HG03354 (cell line): ENCODE data around the gene FRY.
"Not testable (repeated sequence)": the region's sequence is repeated elsewhere in the genome, so short reads cannot be mapped to it uniquely, and the experiment has no call there.

Source experiments
- ATAC-seq: cut with Tn5 transposase; IDR thresholded peaks from one replicate; pipeline ENCODE4 v1.9.1; 2021; ENCODE audit warnings: mild to moderate bottlenecking; ENCODE audit not compliant: unreplicated experiment, poor library complexity, severe bottlenecking

Gene FRY

DNA sequence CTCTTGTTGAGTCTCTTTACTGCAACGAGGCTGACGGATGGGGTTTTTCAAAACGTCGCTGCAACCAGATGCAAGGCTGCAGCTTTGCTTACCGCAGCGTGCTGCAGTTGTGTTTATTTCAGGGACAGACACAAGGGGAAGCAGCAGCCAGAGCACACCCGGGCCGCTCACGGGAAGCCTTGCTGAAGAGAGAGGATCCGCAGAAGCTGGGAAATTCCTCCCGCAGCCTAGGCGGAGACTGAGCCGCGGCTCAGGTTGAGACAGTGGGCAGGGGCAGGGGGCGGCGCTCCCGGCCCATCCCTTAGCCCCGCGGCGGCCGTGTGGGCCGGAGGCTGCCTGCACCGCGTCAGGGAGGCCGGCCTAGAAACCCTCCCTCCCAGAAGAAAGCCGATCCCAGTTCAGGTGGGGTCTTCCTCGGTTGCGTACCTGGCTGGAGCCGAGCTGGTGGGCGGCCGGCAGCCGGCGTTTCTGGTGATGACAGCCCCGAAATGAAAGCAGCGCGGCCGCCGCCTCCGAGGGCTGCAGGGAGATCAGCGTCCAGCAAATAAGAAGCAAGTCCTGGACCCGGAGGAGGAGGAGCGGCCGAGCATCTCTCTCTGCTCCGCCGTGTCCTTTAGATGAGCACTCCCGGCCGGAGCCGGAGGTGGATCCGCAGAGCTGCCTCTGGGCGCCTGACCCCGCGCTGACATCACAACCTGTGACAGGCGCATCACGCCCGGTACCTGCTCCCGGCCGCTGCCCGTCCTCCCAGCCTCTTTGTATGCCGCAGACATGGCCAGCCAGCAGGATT, at the start of gene FRY:
Gene FRY, plus strand, starts transcription at position 750 of the 790 bp plus-strand sequence. Its CDS starts 22 bp downstream, at position 772.
- ATAC-seq, result peak; percentile 83

DNA sequence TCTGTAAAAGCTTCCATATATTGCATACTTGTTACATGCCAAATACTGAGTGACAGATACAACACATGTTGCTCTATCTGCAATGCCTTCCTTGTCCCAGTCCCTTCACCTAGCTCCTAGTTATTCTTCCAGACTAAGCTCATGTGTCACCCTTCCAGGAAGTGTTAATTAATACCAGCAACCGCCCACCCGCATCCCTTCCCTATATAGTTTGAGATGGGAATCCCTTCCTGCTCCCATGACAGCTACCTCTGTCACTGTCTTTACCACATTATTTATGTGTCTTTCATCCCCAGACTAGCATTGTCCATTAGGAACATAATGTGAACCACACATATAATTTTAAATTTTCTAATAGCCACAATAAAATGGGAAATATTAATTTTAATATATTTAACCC, 49.5 kb upstream of the FRY start:
- ATAC-seq, result no peak

DNA sequence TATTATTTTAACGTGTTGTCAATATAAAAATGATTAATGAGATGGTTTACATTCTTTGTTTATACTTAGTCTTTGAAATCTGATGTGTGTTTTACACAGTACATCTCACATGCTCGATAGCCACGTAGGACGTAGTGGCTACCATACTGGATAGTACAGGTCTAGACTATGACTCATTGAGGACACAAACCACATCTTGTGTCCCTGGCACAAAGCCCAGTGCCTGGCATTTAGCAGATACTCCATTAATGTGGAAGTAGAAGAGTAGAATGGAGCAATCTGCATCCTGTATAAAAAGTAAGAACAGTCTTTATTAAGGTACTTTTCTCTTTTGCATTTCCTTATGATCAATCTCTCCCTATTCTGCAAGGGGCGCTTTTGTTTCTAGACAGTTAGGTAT, 49.0 kb upstream of the FRY start:
- ATAC-seq, result no peak

DNA sequence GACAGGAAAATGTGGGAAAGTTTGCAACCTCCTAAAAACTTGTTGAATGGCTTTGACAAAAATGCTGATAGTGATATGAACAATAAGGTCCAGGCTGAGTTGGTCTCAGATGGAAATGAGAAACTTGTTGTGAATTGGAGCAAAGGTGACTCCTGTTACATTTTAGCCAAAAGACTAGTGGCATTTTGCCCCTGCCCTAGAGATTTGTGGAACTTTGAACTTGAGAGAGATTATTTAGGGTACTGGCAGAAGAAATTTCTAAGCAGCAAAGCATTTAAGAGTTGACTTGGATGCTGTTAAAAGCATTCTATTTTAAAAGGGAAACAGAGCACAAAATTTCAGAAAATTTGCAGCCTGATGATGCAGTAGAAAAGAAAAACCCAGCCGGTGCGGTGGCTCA, 47.9 kb upstream of the FRY start:
- not testable (repeated sequence) for ATAC-seq

DNA sequence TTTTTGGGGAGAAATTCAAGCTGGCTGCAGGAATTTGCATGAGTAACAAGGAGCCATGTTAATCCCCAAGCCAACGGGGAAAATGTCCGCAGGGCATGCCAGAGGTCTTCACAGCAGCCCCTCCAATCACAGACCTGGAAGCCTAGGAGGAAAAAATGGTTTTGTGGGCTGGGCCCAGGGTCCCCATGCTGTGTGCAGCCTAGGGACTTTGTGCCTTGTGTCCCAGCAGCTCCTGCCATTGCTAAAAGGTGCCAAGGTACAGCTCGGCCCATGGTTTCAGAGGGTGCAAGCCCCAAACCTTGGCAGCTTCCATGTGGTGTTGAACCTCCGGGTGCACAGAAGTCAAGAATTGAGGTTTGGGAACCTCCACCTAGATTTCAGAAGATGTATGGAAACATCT, 47.2 kb upstream of the FRY start:
- not testable (repeated sequence) for ATAC-seq

DNA sequence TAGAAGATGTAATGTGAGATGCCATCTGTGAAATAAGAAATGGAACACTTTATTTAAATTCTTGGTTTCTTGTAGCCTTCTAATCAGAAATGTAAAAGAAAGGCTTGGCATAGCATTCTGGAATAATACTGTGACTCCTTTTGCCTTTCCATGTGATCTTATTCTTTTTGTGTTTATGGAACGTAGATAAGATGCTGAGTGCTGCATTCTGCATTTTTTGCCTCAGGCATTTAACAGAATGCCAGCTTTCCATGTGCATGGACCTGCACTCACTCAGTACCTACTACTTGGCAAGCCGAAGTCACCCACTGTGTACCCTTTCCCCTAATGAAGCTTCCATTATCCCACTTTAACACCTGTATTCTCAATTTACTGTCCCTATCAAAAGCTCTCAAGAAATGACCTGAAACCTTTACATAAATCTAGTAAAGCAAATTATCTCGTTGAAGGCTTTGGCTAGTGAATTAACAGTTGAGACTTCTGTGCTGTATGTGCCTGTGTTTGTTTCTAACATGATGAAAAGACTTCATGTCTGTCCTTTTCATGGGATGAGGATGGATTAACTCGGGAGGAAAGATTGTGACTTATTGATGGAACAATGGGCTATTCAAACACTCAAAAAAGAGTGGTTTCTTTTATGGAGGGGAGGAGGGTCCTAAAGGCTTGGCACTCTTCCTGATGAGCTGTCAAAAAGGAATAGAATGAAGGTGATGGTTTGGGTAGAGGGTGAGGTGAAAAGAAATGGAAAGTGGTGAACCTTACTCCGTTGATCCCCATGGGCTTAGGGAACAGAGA, 44.7 kb upstream of the FRY start:
- ATAC-seq, result no peak

DNA sequence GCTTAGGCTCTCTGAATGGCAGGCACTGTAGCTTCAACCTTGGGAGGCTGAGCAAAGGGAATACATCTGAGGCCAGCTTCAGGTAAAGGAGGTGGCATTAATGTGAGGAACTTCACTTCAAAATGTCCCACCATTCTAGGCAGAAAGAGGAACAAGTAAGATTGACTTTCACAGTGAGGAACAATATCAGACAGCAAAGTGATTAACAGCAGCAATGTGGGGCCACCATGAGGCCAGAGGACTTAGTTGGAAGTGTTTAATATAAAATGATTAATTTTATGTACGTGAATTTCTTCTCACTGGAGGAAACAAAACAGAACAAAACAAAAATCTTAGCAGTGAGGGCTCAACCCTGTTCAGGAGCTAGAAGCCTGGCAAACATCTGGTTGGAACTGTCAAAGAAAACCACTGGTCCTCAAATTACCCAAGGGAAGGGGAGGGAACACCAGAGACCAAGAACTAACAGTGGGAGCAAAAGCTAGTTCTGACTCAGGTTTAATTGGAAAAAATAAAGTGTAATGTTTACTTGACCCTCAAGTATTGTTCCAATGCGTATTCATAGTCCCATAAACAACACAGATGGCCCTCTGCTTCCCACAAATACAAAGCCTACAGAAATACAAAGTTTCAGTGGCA, 43.9 kb upstream of the FRY start:
- no peak for ATAC-seq

DNA sequence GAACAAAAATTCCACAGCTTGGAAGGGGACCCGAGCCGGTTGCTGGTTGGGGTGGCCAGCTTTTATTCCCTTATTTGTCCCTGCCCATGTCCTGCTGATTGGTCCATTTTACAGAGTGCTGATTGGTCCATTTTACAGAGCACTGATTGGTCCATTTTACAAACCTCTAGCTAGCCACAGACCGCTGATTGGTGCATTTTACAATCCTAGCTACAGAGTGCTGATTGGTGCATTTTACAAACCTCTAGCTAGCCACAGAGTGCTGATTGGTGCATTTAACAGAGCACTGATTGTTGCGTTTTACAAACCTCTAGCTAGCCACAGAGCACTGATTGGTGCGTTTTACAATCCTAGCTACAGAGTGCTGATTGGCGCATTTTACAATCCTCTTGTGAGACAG, 37.2 kb upstream of the FRY start:
- not testable (repeated sequence) for ATAC-seq

DNA sequence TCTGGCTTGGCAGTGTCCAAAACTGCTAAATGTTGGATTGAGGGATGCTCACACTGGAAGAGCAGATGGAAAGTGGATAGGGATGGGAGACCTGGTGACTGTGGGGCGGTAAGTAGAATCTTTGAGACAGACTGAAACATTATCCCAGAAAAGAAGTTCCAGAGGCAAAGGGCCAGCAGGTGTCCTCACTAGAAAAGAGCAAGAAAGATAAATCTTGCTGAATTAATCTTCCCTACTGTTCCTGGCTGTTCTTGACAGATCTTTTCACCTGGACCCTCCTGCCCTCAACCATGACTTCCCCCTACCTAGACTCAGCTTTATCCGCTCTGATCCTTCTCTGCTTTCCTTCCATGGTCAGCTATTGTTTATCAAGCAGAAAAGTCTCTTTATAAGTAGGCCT, 35.0 kb upstream of the FRY start:
- ATAC-seq, result no peak

DNA sequence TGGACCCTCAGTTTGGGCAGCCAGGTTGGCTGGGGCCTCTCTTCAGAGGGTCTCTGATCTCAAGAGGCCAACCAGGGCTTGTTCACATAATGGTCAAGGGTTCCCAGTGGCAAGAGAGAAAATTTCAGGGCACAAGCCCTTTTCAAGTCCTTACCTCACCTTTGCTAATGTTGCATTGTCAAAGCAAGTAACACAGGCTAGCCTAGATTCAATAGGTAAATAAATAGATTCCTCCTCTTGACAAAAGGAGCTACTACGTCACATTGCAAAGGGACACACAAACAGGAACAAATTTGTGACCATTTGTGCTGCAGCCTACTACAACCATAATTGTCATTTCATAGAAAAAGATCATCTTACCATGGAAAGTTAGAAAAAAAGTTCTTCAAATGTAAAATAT, 33.9 kb upstream of the FRY start:
- no peak for ATAC-seq

DNA sequence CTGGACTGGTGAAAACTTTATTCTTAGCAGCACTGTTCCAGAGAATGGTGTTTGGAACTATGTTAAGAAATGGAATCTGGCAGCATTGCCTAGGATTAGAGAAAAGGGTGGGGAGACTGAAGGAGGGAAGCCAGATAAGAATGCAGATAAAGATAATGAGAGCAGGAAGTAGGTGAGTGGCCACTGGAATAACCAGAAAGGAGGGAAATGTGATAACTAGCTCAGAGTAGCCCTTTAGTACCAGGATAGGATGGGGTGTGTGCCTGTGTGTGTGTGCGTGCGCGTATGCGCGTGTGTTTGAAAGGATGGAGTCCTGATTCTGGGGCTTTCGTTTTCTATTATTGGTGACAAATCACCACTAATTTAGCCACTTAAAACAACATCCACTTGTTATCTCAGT, 33.4 kb upstream of the FRY start:
- no peak for ATAC-seq

DNA sequence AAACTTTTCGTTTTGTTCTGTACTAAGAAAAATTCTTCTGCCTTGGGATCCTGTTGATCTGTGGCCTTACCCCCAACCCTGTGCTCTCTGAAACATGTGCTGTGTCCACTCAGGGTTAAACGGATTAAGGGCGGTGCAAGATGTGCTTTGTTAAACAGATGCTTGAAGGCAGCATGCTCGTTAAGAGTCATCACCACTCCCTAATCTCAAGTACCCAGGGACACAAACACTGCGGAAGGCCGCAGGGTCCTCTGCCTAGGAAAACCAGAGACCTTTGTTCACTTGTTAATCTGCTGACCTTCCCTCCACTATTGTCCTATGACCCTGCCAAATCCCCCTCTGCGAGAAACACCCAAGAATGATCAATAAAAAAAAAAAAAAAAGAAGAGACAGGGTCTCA, 30.8 kb upstream of the FRY start:
- not testable (repeated sequence) for ATAC-seq

DNA sequence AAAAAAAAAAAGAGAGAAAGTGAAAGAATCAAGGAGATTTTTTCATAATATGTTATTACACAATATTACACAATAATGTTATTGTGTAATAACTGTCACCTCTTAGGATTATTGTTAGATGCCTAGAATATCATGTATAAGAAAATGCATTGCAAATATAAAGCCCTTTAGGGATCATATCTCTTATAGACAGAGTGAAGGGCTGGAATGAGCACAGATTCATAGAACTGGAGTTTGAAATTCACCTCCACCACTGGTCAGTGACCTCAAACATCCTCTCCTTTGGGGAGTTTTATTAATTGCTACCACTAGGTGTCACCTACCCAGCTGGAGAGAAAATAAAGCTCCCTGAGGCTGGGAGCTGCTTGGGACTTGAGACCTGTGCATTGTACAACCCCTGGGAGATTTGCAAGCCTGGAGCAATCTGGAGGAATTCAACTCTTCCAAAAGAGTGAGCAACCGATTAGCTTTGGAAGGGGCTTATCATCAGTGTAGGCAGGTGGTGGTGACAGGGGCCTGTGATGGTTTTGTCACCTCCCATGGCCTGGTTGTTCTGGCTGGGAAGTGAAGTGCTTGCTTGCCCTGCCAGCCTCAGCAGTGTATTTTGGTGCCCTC, 30.3 kb upstream of the FRY start:
- ATAC-seq, result peak; percentile 84

DNA sequence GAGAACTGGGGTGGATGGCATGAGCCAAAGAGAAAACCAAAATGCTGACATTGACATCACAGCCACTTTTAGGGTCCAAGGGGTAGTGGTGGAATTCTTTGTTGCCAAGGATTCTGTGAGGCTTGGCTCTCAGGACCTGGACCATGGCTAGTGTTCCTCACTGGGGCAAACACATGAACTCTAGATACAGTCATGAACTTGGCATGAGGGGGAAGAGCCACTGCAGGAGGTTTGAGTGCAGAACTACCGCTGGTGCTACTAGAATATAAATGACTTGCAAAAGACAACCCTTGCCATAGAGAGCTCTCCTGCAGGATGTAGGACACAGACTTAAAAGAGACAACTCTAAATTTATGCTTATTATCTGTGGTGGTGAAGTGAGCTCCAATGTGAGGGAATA, 29.8 kb upstream of the FRY start:
- ATAC-seq, result no peak

DNA sequence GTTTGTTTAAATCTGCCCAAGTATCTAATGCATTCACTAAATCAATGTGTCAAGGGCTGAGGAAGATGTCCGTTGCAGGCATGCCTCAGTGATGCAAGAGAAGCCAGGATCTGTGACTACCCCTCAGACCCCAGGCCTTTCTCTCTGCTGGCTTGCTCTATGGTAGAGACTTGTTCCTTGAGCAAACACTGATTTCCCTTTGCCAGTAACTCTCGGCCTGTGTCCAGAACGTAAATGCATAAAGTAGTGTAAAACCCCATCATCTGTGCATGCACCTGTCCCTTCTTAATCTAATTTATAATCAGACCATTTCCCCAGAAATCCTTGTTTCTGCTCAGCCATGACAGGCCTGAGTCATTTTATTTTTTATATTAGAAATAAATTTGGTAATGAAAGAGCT, 28.7 kb upstream of the FRY start:
- no peak for ATAC-seq

DNA sequence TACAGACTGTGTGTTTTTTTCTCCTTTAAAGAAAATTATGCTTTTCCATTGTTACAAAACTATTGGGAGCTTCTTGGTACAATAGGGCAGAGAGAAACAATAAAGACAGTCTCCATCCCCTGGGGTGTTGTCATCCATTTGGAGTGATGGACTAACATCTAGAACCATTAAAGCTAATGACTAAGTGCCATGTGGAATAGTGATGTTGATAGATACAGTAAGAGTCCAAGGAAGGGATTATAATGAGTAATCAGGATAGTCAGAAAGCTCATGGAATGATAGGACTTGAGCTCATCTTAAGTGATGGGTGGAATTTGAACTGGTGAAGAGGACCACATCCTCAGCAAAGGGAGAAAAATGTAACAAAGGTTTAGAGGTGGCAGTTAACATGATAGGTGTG, 24.1 kb upstream of the FRY start:
- ATAC-seq, result no peak

DNA sequence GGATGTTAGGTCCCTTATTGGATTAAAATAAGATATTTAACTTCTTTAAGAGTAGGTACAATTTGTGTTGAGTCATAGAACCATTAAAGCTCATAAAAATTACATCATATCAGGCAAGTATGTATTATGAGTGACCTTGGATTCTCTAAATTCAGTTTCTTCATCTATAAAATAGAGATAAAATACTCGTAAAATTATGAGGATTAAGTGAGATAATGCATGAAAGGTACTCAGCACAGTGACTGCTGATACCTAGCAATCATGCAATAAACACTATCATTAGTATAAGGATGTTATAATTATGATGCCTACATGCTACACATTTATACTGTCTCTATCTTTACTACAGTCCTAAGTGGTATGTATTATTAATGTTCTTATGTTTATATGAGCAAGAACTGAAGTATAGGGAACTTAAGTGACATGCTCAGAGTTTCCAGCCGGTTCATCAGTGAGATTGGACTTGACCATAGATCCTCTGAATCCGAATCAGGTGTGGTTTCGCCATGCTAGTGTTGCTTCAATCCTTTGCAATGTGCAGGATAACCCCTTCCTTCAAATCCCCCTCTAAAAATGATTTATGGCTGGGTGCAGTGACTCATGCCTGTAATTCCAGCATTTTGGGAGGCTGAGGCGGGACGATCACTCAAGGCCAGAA, 22.9 kb upstream of the FRY start:
- no peak for ATAC-seq

DNA sequence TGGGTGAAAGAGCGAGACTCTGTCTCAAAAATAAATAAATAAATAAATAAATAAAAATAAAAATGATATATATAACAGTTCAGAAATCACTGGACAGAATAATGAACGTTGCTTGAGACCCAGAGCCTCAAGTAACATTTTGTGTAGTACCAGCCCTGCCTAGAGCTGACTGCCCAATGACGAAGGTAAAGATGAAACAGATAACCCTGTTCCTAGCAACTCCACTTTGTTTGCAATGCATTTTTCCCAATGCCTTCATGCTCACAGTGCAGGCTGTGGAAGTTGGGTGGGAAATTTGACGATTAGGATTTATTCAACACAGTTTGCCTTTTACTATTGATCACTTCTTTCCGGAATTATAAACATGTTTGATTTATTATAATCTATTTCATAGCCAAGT, 22.2 kb upstream of the FRY start:
- no peak for ATAC-seq

DNA sequence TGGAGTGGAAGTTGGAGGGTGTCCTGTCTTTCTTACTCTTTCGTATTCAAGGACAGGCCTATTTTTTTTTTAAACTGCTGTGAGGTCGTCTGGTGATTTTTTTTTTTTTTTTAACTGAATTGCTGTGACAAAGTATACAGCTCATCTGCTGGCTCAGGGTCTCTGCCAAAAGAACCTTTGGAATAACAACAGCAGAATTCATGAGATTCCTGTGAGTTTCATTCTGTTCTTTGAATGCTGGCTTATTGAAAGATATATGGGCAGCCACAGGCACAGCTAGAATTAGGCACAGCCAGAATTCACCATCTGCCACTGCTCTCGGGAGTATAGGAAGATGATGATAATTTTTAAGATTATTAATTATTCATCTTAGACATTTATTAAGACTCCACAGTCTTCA, 21.4 kb upstream of the FRY start:
- no peak for ATAC-seq

DNA sequence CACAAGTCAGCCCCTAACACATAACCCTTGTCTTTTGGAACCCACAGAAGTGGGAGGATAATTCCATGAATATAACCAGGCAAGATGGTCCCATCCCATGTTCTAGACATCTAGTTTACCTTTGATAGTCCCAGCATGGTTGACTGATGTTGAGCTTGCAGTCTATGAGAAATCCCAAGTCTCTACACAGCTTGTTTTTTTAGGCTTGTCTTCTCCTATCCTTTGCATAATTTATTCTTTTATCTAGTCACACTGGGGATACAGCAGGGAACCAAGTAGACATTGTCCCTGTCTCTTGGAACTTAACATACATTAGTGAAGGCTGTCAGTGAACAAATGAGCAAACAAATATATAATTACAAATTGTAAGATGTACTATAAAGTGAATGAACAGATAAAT, 19.6 kb upstream of the FRY start:
- ATAC-seq, result no peak
